Osteocyte (in vitro differentiated cells): ENCODE measurements around the gene RRAGC. TPM values are rescaled to one million over a fixed set of nuclear protein-coding genes. Genes with fewer than 3 reads are reported as not detected.
"Not testable (repeated sequence)": the region's sequence is repeated elsewhere in the genome, so short reads cannot be mapped to it uniquely, and the experiment has no call there.

ENCODE experiments used
- DNase-seq: peaks from one replicate; pipeline ENCODE4 v3.0.0; 2021; ENCODE audit warnings: mixed read lengths; ENCODE audit not compliant: unreplicated experiment; ENCODE audit errors: extremely low spot score
- H3K27ac Mint-ChIP-seq: one replicate; pipeline ENCODE4 v1.8.0; 2021; ENCODE audit warnings: mild to moderate bottlenecking, mixed read lengths; ENCODE audit not compliant: unreplicated experiment
- H3K27me3 Mint-ChIP-seq: one replicate; pipeline ENCODE4 v1.8.0; 2021; ENCODE audit warnings: mixed read lengths; ENCODE audit not compliant: unreplicated experiment
- H3K36me3 Mint-ChIP-seq: one replicate; pipeline ENCODE4 v1.8.0; 2021; ENCODE audit warnings: mixed read lengths; ENCODE audit not compliant: unreplicated experiment
- H3K4me1 Mint-ChIP-seq: one replicate; pipeline ENCODE4 v1.8.0; 2021; ENCODE audit warnings: mixed read lengths; ENCODE audit not compliant: unreplicated experiment
- H3K4me3 Mint-ChIP-seq: one replicate; pipeline ENCODE4 v1.8.0; 2021; ENCODE audit warnings: mild to moderate bottlenecking, moderate library complexity, mixed read lengths; ENCODE audit not compliant: unreplicated experiment
- H3K9me3 Mint-ChIP-seq: one replicate; pipeline ENCODE4 v1.8.0; 2021; ENCODE audit warnings: mixed read lengths; ENCODE audit not compliant: unreplicated experiment
- CTCF ChIP-seq: fragments of 200-600 bp; sonication (generic); IDR thresholded peaks from 2 replicates; pipeline ENCODE4 v1.5.0; 2021; ENCODE audit warnings: antibody characterized with exemption, mild to moderate bottlenecking, moderate library complexity
- total RNA-seq: library from RNA; stranded (reverse); gene quantifications from 2 replicates; pipeline ENCODE4 v1.2.1, GENCODE V29; 2021

Gene RRAGC
- total RNA-seq, 1 donor from 2014 or later = 54.3 TPM

GRCh38 chr1:38814984-38815464 is 44.5 kb downstream of the RRAGC start:
- no peak for DNase-seq
- Mint-ChIP-seq H3K4me1 (peaks cover 9% of the 10 kb centered on the region), H3K36me3 (no peaks in the 10 kb centered on the region), H3K9me3 (no peaks in the 10 kb centered on the region), H3K4me3 (no peak overlapping the region), H3K27me3 (peaks cover 45% of the 10 kb centered on the region), H3K27ac (no peak overlapping the region)
- no peak for TF ChIP-seq CTCF

GRCh38 chr1:38814444-38814983 is 45.1 kb downstream of the RRAGC start:
- H3K27me3 Mint-ChIP-seq = peaks cover 42% of the 10 kb centered on the region
- peaks cover 9% of the 10 kb centered on the region for H3K4me1 Mint-ChIP-seq
- H3K9me3 Mint-ChIP-seq = no peaks in the 10 kb centered on the region
- no peaks in the 10 kb centered on the region for H3K36me3 Mint-ChIP-seq
- no peak for DNase-seq
- no peak for TF ChIP-seq CTCF
- H3K27ac Mint-ChIP-seq = no peak overlapping the region
- H3K4me3 Mint-ChIP-seq = no peak overlapping the region

- no peak for TF ChIP-seq CTCF
- Mint-ChIP-seq H3K9me3 (no peaks in the 10 kb centered on the region), H3K27me3 (peaks cover 49% of the 10 kb centered on the region), H3K36me3 (no peaks in the 10 kb centered on the region), H3K27ac (no peak overlapping the region), H3K4me1 (peaks cover 4% of the 10 kb centered on the region), H3K4me3 (no peak overlapping the region)
- no peak for DNase-seq
These were observed 46.6 kb downstream of the RRAGC start for GRCh38 chr1:38812981-38813380.

- H3K4me3 Mint-ChIP-seq, H3K27ac Mint-ChIP-seq, DNase-seq, H3K4me1 Mint-ChIP-seq, H3K36me3 Mint-ChIP-seq, H3K9me3 Mint-ChIP-seq: not testable (repeated sequence)
- H3K27me3 Mint-ChIP-seq = peaks cover 60% of the 10 kb centered on the region
These were observed 48.1 kb downstream of the RRAGC start for GRCh38 chr1:38811466-38811865.

- H3K4me3 Mint-ChIP-seq = no peak overlapping the region
- H3K9me3 Mint-ChIP-seq = no peaks in the 10 kb centered on the region
- peaks cover 65% of the 10 kb centered on the region for H3K27me3 Mint-ChIP-seq
- H3K36me3 Mint-ChIP-seq = peaks cover 2% of the 10 kb centered on the region
- no peak overlapping the region for H3K27ac Mint-ChIP-seq
- TF ChIP-seq CTCF = no peak
- no peak for DNase-seq
- peaks cover 7% of the 10 kb centered on the region for H3K4me1 Mint-ChIP-seq
These were observed 53.5 kb downstream of the RRAGC start for GRCh38 chr1:38806090-38806489.

GRCh38 chr1:38805036-38805435 is 54.5 kb downstream of the RRAGC start:
- TF ChIP-seq CTCF = no peak
- no peaks in the 10 kb centered on the region for H3K9me3 Mint-ChIP-seq
- H3K4me3 Mint-ChIP-seq = no peak overlapping the region
- no peak for DNase-seq
- H3K36me3 Mint-ChIP-seq = peaks cover 2% of the 10 kb centered on the region
- H3K27ac Mint-ChIP-seq = no peak overlapping the region
- peaks cover 7% of the 10 kb centered on the region for H3K4me1 Mint-ChIP-seq
- peaks cover 61% of the 10 kb centered on the region for H3K27me3 Mint-ChIP-seq
